C4-2B (cell line): ENCODE data around the gene CYTH1.
"Not testable (repeated sequence)": the region's sequence is repeated elsewhere in the genome, so short reads cannot be mapped to it uniquely, and the experiment has no call there.

Experiments used
- H3K27ac ChIP-seq: fragments of 450-650 bp; 2 replicates; pipeline ENCODE4 v1.5.1; 2017
- ZFX ChIP-seq: fragments of 450-650 bp; IDR thresholded peaks from 2 replicates; pipeline ENCODE4 v1.6.1; 2017
- TF ChIP-seq, protein P1 (sequence below): fragments of 450-650 bp; conservative IDR thresholded peaks from 2 replicates; pipeline ENCODE4 v1.5.1; 2017; ENCODE audit warnings: mild to moderate bottlenecking

The CYTH1 gene

DNA sequence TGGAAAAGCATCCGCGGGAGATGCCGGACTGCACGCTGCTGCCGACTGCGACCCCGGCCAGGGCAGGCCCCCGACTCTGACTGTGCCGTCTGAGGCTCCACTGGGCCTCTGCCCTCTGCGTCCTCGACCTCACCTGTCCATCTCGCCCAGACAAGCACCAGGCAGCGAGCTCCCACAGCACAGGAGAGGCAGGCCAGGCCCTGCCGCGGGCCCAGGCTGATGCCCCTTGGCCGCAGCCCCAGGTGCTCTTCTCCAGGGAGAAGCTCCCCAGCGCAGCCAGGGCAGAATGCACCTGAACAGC lies 106.8 kb downstream of the CYTH1 start:
- H3K27ac ChIP-seq: no peak overlapping the region
- TF ChIP-seq ZFX: no peak
- TF ChIP-seq, protein P1, sequence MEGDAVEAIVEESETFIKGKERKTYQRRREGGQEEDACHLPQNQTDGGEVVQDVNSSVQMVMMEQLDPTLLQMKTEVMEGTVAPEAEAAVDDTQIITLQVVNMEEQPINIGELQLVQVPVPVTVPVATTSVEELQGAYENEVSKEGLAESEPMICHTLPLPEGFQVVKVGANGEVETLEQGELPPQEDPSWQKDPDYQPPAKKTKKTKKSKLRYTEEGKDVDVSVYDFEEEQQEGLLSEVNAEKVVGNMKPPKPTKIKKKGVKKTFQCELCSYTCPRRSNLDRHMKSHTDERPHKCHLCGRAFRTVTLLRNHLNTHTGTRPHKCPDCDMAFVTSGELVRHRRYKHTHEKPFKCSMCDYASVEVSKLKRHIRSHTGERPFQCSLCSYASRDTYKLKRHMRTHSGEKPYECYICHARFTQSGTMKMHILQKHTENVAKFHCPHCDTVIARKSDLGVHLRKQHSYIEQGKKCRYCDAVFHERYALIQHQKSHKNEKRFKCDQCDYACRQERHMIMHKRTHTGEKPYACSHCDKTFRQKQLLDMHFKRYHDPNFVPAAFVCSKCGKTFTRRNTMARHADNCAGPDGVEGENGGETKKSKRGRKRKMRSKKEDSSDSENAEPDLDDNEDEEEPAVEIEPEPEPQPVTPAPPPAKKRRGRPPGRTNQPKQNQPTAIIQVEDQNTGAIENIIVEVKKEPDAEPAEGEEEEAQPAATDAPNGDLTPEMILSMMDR: no peak

DNA sequence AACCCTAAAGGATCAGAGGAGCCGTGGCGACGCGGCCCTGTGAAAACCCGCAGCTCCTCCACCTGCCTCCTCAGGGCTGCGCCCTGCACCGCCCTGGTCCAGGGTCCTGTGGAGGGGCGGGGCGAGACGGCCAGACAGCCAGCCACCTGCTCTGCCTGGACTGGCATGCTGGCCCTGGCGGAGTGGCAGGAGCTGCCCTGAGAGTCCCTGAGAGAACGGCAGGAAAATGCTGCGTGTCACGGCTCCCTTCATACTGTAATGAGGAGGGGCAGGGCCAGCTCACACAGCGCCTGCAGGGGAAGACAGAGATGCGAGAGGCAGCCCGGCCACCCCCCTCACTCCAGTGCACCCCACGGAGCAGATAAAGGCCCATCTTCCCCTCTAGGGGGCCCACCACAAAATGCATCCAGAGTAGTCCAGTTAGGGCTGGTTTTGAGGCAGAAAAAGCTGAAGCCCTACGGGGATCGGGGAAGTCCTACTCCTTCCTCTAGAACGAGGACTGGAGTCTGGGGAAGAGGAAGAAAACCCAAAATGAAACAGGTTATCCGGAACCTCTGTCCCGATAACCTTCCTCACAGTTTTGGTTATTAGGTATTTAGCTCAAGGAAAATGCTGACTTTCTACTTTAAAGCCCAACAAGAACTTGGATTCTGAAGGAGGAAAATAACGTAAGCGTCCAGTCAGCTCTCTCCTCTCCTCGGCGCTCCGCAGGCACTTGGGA lies 107.3 kb downstream of the CYTH1 start:
- no peak overlapping the region for H3K27ac ChIP-seq
- TF ChIP-seq, protein P1: no peak
- no peak for TF ChIP-seq ZFX

DNA sequence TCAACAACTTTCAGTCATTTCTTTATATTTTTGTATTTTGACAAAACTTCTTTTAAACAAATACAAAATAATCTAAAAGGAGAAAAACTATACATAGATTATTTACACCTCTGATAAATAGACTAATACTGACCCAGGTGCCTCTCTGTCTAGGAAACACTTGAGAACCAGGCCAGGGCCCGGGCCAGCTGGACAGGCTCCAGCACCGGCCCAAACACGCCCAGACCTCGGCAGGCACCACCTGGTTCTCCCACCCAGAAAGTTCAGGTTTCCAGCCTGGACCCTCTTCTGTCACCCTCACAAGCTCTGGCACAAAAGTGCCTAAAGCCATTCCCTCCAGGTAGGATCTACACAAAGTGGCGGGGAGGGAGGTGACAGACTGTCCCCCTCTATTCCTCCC lies 107.9 kb downstream of the CYTH1 start:
- H3K27ac ChIP-seq: no peak overlapping the region
- TF ChIP-seq ZFX: no peak
- TF ChIP-seq, protein P1: no peak

DNA sequence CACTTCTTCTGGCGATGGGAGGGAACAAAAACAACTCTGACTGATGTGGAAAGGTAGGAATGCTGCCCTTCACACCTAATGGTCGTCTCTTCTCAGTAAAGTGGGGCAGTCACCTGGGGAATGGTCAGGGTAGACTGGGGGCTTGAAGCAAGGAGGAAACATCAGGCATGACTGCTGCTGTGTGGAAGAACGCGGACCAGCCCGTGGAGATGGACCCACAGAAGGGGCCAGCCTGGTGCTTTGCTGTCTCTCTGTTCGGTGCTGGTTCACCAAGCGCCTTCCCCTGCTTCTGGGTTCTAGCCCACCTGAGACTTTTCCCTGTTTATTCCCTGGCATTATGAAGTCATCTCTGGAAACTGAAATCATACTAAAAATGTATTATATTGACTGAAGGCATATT lies 108.7 kb downstream of the CYTH1 start:
- no peak for TF ChIP-seq ZFX
- TF ChIP-seq, protein P1: no peak
- H3K27ac ChIP-seq: no peak overlapping the region

DNA sequence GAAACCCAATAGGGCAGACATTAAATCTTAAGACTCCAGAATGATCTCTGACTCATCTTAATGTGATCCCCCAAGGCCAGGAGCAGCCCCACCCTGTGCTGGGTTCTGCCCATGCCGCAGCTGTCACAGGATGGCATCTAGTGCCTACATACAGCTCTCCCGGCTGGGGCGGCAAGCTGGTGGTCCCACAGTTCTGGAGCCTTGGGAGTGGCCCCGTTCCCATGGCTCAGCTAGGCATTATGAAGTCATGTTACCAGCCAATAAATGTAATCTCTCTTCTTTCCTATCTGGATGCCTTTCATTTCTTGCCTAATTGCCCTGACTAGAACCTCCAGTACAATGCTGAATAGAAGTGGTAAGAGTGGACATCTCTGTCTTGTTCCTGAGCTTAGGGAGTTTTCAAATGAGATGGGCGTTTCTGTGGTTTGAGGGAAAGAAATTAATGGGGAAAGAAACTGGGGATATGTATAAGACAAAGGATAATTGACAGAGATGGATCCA lies 109.2 kb downstream of the CYTH1 start:
- no peak overlapping the region for H3K27ac ChIP-seq
- TF ChIP-seq, protein P1: no peak
- no peak for TF ChIP-seq ZFX

DNA sequence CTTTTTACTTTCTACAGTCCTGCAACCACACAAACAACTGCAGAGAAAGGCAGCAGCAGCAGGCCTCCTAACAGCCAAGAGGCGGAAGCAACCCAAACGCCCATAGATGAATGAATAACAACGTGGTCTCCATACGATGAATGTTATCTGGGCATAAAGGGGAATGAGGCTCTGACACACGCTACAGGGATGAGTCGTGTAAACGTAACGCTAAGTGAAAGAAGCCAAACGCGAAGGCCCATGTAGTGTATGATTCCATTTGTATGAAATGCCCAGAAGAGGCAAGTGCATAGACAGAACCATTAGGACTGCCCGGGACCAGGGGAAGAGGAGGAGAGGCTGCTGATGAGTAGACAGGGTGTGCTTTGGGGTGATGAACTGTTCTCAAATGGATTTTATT lies 110.1 kb downstream of the CYTH1 start:
- no peak overlapping the region for H3K27ac ChIP-seq
- TF ChIP-seq ZFX: no peak
- TF ChIP-seq, protein P1: no peak

- H3K27ac ChIP-seq: not testable (repeated sequence)
Measured at GRCh38 chr17:78671726-78672001, 110.4 kb downstream of the CYTH1 start.
